Measurements from ENCODE around the gene DHRS3. TPM values are rescaled to one million over a fixed set of nuclear protein-coding genes. Genes with fewer than 3 reads are reported as not detected.

The DHRS3 gene
- total RNA-seq, 1 experiment from 2014 or later: 87.0 TPM

DNA sequence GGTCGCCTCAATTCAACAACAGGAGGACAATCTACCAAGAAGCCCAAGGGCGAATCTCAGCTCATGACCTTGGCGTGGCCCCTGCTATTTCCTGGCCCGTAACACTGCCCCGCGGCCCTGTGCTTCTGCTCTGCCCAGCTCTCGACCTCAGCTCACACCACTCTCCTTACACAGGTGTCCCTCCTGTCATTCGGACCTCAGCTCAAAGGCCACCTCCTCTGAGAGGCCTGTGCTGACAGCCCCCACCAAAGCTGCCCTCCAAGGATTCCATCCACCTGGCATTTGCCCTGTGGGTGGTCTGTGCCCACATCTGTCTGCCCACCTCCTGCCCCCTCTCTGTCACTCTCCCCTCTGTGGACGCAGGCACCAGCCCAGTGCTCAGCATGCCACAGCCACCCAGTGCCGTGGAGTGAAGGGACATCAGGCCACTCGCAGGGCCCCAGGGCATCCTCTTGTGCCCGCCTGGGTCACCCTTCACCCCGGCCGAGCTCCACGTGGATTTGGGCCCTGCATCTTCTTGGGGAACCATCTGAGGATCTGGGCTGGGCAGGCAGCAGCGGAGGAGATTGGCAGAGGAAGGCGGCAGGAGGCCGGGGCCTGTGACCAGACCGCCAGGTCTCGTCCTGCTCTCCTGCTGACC is 70.3 kb downstream of the DHRS3 start:
- no peak for ATAC-seq

DNA sequence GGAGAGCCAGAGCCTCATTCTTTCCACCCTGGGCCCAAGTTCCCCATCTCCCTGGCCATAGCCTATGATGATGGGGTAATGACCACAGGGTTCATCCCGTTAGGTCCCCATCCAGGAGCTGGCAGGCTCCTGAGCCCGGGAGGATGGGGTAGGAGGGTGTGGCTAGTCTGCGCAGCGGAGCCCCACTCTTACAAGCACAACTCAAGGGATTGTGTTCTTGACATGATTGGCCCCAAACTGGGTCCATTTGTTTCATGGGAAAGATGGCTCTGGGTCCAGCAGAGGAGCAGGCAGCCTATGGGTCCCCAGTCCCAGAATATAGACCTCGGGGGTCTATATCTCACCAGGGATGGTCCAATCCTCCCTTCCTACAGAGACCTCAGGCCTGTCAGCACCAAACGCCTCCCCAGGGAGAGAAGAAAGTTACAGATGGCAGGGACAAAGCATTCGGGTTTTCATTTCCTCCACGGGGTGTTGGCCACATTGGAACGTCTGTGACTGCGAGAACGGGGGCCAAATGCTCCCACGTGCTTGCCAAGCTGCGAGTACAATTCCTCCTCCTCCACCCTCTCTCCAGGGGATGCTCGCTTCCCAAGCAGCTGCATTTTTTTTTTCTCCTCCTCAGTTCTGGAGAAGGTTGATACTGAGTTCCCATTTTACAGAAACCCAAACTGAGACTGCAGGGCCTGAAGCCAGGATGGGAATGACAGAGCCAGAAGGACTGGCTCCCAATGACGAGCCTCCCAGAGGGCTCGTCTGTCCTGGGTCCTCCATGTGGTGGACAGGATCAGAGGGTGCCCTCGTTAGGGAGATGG is 71.0 kb downstream of the DHRS3 start:
- H2AFZ ChIP-seq (ENCODE audit: low read depth, low read length, poor library complexity, severe bottlenecking): no peak overlapping the region
- H4K20me1 ChIP-seq (ENCODE audit: insufficient read depth): no peaks in the 10 kb centered on the region
- no peak overlapping the region for H3K4me2 ChIP-seq (ENCODE audit: low read length)
- RAD21 ChIA-PET (ENCODE audit: low non-redundant PET in 1 of 2, low total read pairs in 2 of 2, uncharacterized antibody in 2 of 2, unreplicated experiment in 2 of 2): no interaction called here
- no peak for DNase-seq (ENCODE audit: low read depth, low spot score)
- no peak for ATAC-seq
- no peak overlapping the region for H3K9ac ChIP-seq (ENCODE audit: low read length)
- POLR2A ChIA-PET: interaction anchor here (1.1 kb wide), 1 partner anchor 72 kb away, joined by 4 read pairs; no protein-coding TSS in a partner anchor
- H3K4me1 ChIP-seq (ENCODE audit: control insufficient read depth in 1 of 2, insufficient read depth in 2 of 2, low read length in 2 of 2): peaks cover 17 to 50% of the 10 kb centered on the region in 2 experiments
- H3K27me3 ChIP-seq (ENCODE audit: insufficient read depth, low read length): no peaks in the 10 kb centered on the region
- no peak for TF ChIP-seq POLR2A (IDR thresholded peaks at IDR 0.05; ENCODE audit: borderline replicate concordance, extremely low read depth, insufficient read depth, insufficient read length)
- no peak for TF ChIP-seq SRF (IDR thresholded peaks at IDR 0.05; ENCODE audit: low read depth)
- TF ChIP-seq, protein P1, sequence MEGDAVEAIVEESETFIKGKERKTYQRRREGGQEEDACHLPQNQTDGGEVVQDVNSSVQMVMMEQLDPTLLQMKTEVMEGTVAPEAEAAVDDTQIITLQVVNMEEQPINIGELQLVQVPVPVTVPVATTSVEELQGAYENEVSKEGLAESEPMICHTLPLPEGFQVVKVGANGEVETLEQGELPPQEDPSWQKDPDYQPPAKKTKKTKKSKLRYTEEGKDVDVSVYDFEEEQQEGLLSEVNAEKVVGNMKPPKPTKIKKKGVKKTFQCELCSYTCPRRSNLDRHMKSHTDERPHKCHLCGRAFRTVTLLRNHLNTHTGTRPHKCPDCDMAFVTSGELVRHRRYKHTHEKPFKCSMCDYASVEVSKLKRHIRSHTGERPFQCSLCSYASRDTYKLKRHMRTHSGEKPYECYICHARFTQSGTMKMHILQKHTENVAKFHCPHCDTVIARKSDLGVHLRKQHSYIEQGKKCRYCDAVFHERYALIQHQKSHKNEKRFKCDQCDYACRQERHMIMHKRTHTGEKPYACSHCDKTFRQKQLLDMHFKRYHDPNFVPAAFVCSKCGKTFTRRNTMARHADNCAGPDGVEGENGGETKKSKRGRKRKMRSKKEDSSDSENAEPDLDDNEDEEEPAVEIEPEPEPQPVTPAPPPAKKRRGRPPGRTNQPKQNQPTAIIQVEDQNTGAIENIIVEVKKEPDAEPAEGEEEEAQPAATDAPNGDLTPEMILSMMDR (IDR thresholded peaks at IDR 0.05 in 2 of 3, conservative IDR thresholded peaks at IDR 0.05 in 1 of 3; ENCODE audit: borderline replicate concordance in 1 of 3, insufficient read depth in 1 of 3, low read depth in 2 of 3, low read length in 2 of 3): no peak
- TF ChIP-seq SIN3A (IDR thresholded peaks at IDR 0.05; ENCODE audit: low read depth): no peak
- TF ChIP-seq FOSL1 (IDR thresholded peaks at IDR 0.05; ENCODE audit: low read depth): no peak
- no peak for TF ChIP-seq ZNF274 (IDR thresholded peaks at IDR 0.05; ENCODE audit: low read depth, low read length)
- TF ChIP-seq SP1 (IDR thresholded peaks at IDR 0.05; ENCODE audit: low read depth): no peak
- no peak for TF ChIP-seq CEBPB (IDR thresholded peaks at IDR 0.05; ENCODE audit: low read depth)
- TF ChIP-seq EGR1 (IDR thresholded peaks at IDR 0.05; ENCODE audit: low read depth): no peak
- no peak for TF ChIP-seq TCF7L2 (IDR thresholded peaks at IDR 0.05; ENCODE audit: borderline replicate concordance, extremely low read depth, insufficient read depth, insufficient read length)
- TF ChIP-seq EZH2 (IDR thresholded peaks at IDR 0.05): no peak
- no peak for TF ChIP-seq CBX3 (IDR thresholded peaks at IDR 0.05; ENCODE audit: low read depth)
- TF ChIP-seq RAD21 (IDR thresholded peaks at IDR 0.05; ENCODE audit: low read depth): no peak
- CTCF ChIA-PET: no interaction called here
- BruUV-seq (replicated peaks): no TSS peak
- H3K36me3 ChIP-seq (ENCODE audit: control insufficient read depth in 1 of 2, insufficient read depth in 2 of 2, low read length in 2 of 2): no peaks in the 10 kb centered on the region
- H3K9me2 ChIP-seq (ENCODE audit: insufficient read depth): no peaks in the 10 kb centered on the region
- no peak overlapping the region for H3K4me3 ChIP-seq (replicated peaks in 1 of 2; ENCODE audit: low read depth in 1 of 2, low read length in 2 of 2)
- no peaks in the 10 kb centered on the region for H3K79me2 ChIP-seq (ENCODE audit: insufficient read depth, low read length)
- H3K27ac ChIP-seq (ENCODE audit: low read depth, low read length): no peak overlapping the region
- intact Hi-C loops (cut with micrococcal nuclease): loop anchor here (10.0 kb wide), 1 partner anchor 142 kb away; no protein-coding TSS in a partner anchor
- H3K9me3 ChIP-seq (ENCODE audit: control insufficient read depth in 1 of 2, insufficient read depth in 1 of 2, low read depth in 1 of 2, low read length in 2 of 2): no peaks in the 10 kb centered on the region

More for the DNA sequence above, 70.3 kb downstream of the DHRS3 start:
- ChIA-PET RAD21 (ENCODE audit: low non-redundant PET in 1 of 2, low total read pairs in 2 of 2, uncharacterized antibody in 2 of 2, unreplicated experiment in 2 of 2) (no interaction called here), CTCF (no interaction called here), POLR2A (no interaction called here)
- DNase-seq (ENCODE audit: low read depth, low spot score): no peak
- TF ChIP-seq SIN3A (IDR thresholded peaks at IDR 0.05; ENCODE audit: low read depth): no peak
- TF ChIP-seq, protein P2, sequence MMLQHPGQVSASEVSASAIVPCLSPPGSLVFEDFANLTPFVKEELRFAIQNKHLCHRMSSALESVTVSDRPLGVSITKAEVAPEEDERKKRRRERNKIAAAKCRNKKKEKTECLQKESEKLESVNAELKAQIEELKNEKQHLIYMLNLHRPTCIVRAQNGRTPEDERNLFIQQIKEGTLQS (IDR thresholded peaks at IDR 0.05): no peak
- H3K27me3 ChIP-seq (ENCODE audit: insufficient read depth, low read length): no peaks in the 10 kb centered on the region
- H3K9ac ChIP-seq (ENCODE audit: low read length): no peak overlapping the region
- no peaks in the 10 kb centered on the region for H3K9me2 ChIP-seq (ENCODE audit: insufficient read depth)
- peaks cover 17 to 51% of the 10 kb centered on the region in 2 experiments for H3K4me1 ChIP-seq (ENCODE audit: control insufficient read depth in 1 of 2, insufficient read depth in 2 of 2, low read length in 2 of 2)
- no peaks in the 10 kb centered on the region for H3K9me3 ChIP-seq (ENCODE audit: control insufficient read depth in 1 of 2, insufficient read depth in 1 of 2, low read depth in 1 of 2, low read length in 2 of 2)
- no peak overlapping the region for H3K4me3 ChIP-seq (replicated peaks in 1 of 2; ENCODE audit: low read depth in 1 of 2, low read length in 2 of 2)
- H3K79me2 ChIP-seq (ENCODE audit: insufficient read depth, low read length): no peaks in the 10 kb centered on the region
- intact Hi-C loops (cut with micrococcal nuclease): loop anchor here (10.0 kb wide), 1 partner anchor 143 kb away; no protein-coding TSS in a partner anchor
- H3K4me2 ChIP-seq (ENCODE audit: low read length): no peak overlapping the region
- no peak overlapping the region for H2AFZ ChIP-seq (ENCODE audit: low read depth, low read length, poor library complexity, severe bottlenecking)
- H4K20me1 ChIP-seq (ENCODE audit: insufficient read depth): no peaks in the 10 kb centered on the region
- no peak overlapping the region for H3K27ac ChIP-seq (ENCODE audit: low read depth, low read length)
- H3K36me3 ChIP-seq (ENCODE audit: control insufficient read depth in 1 of 2, insufficient read depth in 2 of 2, low read length in 2 of 2): no peaks in the 10 kb centered on the region
- BruUV-seq (replicated peaks): no TSS peak

Data from HCT116 (cell line).